Measurements from ENCODE around the gene RAB25.

Gene RAB25

DNA sequence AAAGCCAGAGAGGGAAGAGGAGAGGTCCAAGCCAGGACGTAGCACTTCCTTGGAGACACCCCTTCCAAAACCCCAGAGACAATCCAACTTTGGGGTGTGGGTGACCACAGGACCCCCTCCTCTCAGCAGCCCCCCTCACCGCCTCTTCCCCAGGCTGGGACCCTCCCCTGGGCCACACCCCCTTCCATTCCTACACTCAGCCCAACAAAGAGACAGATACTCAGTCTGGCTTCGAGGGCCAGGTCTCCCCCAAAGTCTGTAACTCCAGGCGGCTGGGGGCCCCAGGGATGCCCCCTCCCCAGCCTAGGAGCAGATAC lies 19.9 kb downstream of the RAB25 start:
- no peak for DNase-seq

DNA sequence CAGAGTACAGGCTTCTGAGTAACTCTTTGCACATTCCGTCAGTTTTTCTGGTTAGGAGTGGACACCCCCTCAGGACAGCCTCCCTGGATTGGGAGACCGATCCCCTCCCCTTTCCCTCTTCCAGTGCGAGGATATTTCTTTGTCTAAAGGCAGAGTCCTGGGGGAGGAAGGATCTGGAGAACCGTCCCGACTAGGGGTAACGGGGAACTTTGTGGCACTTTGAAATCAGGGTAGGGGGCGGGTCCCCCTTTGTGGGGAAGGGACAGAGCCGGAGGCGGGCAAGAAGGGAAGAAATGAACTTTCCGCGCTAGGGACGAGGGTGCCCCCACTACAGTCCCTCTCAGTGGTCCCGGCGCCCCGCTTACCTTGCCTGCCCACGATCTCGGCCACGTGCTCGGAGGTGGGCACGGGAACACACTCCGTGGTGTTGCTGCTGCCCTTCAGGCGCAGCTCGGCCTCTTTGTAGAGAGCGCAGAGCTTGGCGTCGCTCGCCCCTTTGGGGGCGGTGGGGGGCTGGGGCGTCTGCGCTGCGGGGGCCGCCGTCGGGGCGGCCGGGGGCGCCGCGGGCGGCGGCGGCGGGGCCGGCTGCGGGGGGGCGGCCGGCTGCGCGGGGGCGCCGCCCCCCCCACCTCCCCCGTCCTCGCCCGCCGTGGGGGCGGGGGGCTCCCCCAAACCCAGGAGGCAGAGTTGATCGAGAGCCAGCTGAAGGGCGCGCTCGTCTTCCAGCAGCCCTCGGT lies 20.4 kb downstream of the RAB25 start:
- no peak for DNase-seq

DNA sequence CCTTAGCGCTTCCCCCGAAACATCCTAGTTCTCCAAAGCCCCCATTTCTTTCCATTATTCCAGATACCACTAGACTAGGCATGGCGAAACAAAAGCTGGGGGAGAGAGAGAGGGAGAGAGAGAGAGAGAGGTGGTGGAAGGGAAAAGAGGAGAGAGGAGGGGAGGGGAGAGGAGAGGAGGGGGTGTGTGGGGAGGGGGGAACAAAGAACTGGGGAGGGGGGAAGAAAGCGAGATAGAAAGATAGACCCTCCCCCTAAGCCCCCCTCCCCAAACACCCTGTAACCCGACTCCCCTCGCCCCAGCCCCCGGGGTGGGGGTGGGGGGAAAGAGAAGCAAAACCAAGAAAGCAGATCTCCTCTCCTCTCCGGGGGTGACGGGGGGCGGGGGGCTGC lies 21.0 kb downstream of the RAB25 start:
- no peak for DNase-seq

DNA sequence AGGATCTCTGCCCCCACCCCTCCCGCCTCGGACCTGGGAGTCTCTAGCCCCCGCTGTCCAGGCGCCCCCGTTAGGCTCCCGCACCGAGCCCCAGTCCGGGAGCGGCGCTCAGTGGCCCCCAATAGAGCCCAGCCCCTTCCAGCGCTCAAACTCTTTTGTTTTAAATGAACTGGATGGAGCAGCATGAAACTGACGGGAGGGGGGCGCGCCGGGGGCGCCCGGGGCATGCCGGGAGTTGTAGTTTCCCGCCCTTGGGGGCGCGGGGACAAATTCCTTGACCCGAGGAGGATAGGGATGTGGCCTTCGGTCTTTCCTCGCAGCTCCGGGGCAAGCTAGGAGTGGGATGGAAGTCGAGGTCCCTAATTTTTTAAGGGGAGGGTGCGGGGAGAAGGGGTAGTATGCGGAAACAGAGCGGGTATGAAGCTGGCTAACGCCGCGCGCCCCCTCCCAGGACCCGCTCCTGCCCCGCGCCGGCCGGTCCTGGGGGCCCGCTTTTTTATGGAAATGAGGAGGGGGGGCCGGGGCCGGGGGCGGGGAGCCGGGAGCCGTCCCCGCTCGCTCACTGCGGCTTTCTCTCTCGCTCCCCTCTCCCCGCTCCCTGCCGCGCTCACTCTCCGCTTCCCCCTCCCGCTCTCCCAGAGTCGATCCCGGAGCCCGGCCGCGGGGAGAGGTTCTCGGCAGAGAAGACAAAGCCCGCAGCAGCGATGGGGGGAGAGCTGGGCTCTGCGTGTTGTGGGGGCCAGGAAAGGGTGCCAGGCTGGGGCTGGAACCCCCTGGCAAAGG lies 21.5 kb downstream of the RAB25 start, which contains the start of gene MEX3A:
Gene MEX3A, minus strand, starts transcription at position 157 of the 783 bp plus-strand sequence. CDS start 467 bp downstream, outside the sequence.
- DNase-seq, result peak; percentile 59

DNA sequence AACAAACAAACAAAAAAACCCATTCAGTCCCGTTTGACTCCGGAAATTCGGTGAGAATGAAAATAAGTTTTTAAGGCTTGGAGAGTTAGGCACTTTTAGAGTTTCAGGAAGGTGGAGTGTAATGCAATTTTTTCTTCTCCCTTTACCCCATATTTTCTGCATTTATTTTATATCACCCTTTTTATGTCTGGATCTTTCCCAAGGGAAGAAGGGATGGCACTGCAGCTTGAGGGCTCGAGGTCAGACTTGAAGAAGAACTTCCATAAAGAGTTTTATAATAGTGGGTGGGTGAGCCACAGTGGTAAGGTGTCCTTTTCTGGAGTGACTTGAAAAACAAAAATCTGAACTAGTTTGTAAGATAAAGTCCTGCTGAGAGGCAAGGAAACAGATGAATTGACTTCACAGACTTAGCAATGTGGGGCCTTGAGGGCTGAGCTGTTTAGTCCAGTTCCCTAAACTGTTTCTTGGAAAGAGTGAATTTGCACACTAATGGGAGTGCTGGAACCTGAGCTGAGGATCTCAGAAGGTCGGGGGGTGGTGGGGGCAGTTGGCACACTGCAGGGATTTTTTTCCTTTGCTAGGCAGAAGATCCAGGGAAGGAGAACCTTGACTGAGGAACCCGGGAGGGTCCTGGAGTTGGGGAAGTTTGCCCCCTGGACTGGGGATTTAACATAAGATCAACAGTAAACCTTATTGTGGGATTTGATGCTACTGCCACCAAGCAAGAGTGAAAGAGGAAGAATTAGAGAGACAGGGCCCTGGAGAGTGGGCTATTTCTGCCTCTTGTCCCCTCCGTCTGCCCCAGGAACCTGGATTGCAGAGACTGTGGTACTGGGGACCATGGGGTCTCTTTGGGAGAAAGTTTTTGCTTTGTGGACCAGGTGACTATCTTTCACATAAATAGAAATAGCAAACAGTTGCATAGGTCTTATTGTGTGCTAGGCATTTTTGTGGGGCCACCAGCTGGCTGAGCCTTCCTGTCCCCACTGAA lies 23.1 kb downstream of the RAB25 start:
- no peak for DNase-seq

DNA sequence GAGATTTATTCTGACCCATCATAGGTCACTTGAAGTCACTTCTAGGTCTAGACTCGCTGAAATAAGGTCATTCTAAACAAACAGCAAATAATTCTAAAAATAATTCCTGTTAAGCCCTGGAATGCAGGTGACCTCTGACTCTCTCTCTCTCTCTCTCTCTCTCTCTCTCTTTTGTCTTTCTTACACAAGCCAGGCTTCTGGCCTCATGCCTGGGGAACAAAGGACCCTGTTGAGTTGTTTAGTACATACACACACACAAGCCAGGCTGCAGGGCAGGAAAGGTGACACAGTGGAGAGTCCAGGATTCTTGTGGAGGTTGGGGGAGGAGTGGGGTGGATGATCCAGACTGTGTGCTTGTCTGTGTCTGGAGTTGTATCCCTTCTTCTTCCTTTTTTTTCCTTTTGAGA lies 25.3 kb downstream of the RAB25 start:
- DNase-seq, result no peak

DNA sequence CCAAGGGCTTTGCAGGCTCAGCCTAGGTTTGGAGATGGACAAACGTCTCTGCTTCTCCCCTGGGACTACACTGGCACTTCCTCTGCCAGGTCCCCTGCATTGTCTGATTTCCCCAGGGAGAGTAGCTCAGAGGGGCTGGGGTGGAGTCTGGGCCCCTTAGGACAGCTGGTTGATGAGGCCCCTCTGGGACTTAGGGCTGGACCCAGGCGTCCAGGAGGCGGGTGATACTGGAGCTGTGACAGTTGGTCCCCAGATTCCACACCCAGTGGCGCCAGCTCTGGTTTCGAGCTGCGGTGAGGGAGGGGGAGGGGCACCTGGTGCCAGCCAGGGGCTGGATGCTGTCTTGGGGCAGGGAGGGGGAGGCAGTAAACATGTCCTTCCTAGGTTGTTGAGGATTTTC lies 28.7 kb downstream of the RAB25 start:
- DNase-seq, result no peak

DNA sequence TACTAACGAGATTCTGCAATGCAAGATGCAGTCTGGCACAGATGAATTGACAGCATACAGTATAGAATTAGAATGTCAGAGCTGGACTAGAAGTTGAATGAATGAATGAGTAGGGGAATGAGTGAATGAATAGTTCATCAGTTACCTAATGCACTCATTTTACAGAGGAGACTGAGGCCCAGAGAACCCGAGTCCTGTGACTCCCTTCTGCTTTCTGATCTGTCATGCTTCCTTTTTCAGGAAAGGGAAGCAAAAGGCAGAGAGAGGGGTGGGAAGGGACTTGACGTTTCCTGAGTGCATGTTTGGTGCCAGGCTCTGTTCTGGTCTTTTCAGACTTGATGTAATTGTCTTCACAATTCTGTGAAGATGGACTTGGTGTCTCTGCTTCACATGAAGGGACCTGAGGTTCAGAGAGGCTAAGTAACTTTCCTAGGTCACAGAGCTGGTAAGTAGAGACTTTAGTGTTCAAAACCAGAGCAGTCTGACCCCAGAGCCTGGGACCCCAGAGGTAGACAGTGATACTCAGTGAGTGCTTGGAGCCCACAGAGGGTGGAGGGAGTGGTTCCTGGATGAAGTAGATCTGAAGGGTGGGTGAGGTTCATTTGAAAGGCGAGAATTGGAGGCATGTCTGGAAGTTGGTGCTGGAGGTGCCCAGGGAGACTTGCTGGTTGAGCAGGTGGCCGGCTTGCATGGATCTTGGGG lies 29.3 kb downstream of the RAB25 start:
- DNase-seq, result no peak

DNA sequence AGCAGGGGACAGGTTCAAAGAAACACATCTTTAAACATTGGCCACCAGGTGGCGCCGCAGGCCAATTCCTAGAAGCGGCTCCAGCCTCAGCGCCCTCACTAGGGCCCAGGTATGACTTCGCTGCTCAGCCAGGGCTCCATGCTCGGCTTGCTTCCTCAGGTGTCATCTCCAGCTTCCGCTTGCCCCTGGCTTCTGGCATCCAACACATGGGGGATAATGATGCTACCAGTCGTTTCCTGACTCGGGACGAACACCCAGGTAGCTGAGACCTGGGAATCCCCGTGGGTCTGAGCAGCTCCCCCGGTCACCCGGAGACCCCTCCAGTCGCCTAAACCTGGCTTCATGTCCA lies 29.9 kb downstream of the RAB25 start:
- DNase-seq, result peak; percentile 31

DNA sequence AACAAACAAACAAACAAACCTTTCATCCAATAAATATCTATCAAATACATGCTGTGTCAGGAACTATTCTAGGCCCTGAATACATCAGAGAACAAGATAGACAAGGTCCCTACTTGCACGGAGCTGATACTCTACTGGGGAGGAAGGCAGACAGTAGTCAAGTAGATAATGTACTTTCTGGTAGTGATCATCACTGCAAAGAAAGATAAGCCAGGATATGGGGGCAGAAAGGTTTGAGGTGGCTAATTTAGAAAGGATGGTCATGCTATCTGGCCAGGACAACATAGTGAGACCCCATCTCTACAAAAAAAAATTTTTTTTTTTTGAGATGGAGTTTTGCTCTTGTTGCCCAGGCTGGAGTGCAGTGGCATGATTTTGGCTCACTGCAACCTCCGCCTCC lies 30.6 kb downstream of the RAB25 start:
- no peak for DNase-seq

DNA sequence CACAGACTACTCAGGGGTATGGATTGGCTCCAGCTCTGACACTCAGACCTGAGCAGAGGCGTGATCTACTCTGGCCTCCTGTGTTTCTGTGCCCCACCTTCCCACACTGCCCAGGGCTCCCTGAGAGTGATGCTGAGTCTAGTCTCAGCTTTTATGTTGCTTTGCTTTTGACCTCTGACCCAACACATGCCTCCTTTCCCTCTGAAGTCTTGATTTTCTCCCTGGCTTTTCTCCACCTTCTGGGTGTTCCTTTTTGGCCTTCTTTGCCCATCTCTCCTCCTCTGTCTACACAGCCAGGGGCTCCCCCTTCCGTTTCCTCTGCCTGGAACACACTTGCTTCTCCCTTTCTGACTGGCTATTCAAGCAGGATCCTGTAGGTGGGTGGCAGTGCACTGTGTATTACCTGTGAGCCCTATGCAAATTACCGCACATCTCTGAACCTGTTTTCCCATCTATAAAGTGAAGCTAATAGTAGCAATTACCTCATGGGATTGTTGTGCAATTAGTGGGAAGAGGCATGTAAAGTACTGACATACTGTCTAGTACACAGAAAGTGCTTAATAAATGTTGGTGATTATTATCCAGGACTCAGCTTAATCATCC lies 35.0 kb downstream of the RAB25 start:
- DNase-seq, result no peak

DNA sequence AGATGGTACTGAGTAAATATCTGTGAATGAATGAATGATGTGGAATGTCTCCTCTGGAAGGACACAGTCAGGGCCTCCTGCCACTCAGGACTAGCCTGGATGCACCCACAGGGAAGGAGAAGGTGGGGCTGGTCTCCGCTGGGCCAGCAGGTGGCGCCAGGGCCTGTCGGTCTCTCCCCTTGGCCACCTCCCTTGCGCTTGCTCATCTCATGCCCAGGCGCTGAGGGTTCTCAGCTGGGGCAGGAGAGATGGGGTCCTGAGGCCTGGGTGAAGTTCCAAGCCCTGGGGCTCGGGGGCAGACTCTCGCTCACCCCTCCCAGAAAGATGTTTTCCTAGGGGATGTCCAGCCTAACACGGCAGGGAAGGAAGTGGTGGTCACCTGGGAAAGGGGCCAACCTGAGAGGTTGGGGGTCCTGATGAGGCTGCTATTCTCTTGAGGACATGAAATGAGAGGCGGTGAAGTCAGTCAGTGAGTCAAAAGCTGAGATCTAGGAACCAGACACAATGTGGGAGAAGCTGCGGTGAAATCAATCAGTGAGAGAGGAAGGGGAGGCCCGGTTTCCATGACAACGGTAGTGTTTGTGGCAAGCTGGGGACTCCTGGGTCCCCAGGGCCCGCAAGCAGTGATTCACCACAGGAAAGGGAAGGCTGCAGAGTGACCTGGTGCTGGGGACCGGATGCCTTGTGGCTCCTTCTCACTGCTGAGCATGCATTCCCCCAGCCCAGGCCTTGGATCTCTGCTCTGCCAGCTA lies 35.9 kb downstream of the RAB25 start:
- DNase-seq, result peak; percentile 60

DNA sequence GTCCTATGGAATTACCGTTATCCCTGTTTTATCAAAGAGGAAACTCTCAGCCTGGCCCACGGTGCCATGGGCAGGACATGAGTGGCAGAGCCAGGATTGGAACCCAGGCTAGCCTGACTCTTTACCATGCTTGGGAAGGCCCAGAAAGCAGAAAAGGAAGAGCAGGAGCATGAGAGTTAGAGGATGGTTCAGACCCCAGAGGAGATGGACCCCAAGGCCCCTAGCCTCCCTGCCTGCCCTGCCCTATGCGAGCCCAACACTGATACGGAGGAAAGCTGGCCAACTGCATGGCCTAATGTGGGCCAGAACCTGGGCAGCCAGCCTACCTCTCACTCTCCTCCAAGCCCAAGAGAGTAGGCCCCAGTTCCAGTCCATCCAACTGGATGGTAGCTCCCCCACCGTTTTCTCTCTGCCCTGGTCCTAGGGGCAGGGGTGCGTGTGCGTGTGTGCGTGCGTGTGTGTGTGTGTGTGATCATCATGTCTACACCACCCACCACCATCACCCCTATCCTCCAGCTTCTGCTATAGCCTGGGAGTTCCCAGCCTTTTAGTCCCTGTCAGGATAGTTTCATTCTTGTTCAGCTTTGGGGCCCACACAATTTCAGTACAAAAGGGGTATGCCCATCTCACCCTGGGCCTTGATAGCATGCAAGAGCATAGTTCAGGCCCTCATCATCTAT lies 36.7 kb downstream of the RAB25 start:
- DNase-seq, result no peak

DNA sequence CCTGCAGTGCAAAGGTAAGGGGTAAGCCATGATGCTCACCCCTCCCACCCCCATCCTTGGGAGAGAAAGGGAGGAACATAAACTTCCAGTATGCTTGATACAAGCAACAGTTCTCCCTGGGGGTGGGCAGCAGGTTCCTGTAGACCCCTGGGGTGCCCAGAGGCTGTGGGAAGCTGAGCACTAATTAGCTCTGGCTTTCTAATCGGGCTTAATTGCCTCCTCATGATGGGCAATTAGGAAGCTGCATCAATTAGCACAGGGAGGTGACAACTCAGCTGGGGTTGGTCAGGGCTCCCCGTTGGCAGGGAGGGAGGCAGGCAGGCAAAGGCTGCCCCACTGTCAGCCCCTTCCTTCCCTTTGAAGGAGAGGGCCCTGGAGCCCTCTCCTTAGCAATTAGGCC lies 37.8 kb downstream of the RAB25 start:
- DNase-seq, result no peak

DNA sequence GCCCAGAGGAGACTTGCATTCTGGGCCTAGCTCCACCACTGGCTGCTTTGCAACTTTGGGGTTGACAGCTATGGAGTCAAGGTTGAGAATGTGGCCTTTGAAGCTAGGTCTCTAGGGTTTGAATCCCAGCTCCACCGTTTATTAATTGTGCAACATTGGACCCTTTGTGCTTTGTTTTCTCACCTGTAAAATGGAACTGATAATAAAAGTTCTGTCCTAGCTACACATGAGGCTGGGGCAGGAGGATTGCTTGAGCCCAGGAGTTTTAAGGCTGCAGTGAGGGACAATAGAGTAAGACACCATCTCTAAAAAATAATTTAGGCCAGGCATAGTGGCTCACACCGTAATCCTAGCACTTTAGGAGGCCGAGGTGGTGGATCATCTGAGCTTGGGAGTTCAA lies 38.3 kb downstream of the RAB25 start:
- no peak for DNase-seq

DNA sequence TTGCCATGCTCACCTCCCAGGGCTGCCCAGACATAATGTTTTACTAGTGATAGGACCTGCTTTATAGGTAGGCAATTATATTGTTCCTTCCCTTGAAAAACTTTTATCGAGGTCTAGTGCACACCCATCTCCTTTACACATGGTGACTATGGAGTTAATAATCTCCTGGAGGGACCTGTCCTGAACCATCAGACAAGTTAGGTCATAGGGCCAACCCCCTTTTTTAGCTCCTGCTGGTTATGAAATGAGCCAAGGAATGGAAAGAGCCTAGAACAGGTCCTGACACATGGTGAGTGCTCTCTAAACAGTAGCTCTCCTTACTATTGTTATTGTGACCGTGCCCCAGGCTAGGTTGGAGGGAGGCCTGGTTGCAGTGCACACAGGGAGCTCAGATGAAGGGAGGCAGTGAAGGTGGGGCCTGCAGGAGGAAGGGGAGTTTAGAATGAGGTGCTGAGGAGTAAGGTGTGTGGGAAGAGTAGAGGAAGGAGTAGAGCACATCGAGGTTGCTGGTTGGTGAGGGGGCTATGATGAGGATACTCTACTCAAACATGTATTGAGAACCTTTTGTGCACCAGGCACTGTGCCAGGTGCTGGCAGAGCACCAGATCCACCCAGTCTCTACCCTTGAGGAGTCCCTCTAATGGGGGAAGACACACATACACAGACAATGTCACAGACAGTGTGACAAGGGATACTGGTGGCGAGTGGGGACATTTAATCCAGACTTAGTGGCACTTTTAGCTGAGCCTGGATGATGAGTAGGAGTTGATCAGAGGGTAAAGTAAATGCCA lies 39.4 kb downstream of the RAB25 start:
- DNase-seq, result no peak

DNA sequence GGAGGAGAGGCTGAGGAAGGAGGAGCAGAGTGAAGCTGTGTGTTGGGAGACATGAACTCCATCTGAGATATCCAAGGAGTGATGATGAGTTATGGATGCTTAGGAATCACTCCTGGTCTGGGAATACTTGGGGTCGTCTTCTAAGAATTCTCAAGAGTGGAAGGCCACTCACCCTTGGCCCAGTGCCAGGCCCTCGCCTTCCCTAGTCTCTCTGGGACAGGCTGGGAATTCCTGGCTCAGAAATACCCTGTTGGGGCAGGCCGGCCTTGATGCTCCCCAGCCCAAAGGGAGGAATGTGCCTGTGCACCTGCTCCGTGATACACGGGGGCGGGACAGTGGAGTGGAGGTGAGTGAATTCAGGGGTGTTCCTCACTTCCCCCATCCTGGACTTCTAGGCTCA lies 40.9 kb downstream of the RAB25 start:
- no peak for DNase-seq

DNA sequence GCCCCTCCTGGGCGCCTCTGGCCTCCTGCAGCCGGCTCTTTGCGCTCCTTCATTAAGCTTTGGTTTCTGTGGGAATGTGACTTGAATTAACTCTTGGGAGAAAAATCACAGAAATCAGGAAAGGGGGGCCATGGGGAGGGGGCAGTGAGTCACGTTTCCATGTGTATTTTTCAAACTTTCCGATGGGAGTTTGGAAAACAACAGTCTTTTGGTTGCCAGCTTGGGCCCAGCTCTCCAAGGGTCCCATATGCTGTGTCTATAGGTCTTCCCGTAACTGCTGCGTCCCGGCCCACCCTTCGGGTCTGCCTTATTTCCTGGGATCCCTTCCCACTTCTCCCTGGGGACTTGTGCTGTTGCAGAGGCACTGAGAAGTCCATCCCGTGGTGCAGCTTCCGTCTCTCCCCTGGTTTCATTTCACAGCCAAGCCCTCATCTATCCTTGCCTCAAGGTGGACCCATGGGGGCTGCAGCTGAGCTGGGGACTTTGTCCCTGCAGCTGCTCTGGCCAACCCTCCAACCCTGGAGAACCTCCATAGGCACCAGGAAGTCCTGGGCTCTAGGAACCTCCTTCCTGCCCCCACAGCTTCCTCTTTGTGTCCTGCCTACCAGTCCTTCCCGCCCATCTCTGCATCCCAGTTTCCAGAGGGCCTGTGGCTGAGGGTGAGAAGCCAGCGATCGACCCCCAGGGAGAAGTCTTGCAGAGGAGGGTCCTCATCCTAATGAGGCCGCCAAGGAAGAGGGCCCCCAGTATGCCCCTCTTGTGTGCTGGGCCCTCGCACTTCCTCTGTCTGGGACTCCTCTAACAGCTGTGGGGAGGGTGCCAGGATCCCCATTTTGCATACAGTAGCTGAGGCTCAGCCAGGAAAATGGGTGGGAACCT lies 41.9 kb downstream of the RAB25 start:
- DNase-seq, result no peak

DNA sequence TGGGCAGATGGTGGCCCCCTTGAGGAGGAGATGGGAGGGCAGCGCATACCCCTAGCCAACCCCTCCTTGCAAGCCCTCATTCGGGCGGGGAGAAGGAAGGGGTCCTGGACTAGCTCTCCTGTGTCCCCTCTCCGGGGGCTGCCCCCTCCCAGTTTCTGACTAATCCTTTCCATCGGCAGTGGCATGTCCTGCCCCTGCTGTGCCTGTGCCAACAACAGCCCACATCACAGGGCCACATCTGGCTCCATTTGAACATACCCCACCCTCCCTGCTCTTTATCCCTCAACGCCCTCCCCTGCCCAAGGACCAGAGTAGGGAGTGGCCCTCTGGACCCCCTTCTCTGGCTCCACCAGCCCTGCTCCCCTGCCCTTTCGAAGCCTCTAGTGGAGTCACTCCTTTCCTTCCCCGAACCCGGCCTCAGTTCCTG lies 42.6 kb downstream of the RAB25 start:
- no peak for DNase-seq

All from NCI-H187 treated with DMSO at 0.1 percent for 48 hours (cell line).